Measurements from ENCODE around the gene SEPTIN3. TPM values are rescaled to one million over a fixed set of nuclear protein-coding genes. Genes with fewer than 3 reads are reported as not detected.
A peak's percentile ranks its signal among the peaks of the same experiment; 100 is the strongest.

SEPTIN3 gene
- polyA plus RNA-seq, 1 of the 3 experiments (the other 2 are of a cell fraction) = 0.35 TPM

DNA sequence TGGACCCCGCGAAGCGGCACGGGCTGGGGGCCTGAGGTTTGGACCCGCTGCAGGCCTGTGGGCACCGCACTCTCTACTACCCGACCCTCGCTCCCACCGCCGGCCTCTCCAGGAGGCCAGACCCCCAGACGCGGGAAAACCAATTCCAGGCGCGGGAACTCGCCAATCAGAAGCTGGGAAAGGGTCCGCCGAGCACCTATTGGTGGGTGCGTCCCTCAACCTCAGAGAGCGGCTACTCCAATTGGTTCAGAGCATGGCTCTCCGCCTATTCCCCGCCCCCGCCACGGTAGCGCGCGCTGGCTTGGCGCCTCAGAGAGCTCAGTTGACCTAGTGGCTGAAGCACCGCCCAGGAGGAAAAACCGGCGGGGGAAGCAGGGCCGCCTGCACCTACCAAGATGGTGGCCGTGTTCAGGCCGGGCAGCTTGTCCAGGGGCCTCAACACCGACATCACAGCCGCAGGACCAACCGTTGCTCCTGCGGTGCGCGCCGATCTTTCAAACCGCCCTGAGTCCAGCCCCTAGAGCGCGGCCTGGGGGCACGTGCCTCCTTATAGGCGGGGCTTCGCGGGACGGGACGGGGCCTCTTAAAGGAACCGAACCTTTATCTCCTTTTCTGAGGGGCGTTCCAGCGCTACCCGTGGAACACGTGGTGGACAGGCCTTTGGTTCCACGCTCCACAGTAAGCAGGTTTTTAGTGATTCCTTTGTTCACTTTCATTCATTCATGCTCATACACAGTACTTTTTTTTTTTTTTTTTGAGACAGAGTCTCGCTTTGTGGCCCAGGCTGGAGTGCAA, 22.4 kb upstream of the SEPTIN3 start, which contains the start of gene CENPM (continued):
- TF ChIP-seq REST (IDR thresholded peaks at IDR 0.05; ENCODE audit: low read depth, low read length) (no peak), JUND (IDR thresholded peaks at IDR 0.05) (no peak), SMC3 (IDR thresholded peaks at IDR 0.05; ENCODE audit: low read depth, low read length) (no peak), CTCF (IDR thresholded peaks at IDR 0.05) (no peak), FOXJ3 (CRISPR knock-in tag; IDR thresholded peaks at IDR 0.05) (no peak), RAD21 (IDR thresholded peaks at IDR 0.05; ENCODE audit: low read length) (no peak), GATA2 (CRISPR knock-in tag; IDR thresholded peaks at IDR 0.05) (no peak), SIN3A (IDR thresholded peaks at IDR 0.05; ENCODE audit: borderline replicate concordance, low read depth, low read length) (peak; percentile 51; the same call in 1 of the 2 replicates), FOXM1 (IDR thresholded peaks at IDR 0.05; ENCODE audit: low read depth) (no peak)
- TF ChIP-seq, protein P1, sequence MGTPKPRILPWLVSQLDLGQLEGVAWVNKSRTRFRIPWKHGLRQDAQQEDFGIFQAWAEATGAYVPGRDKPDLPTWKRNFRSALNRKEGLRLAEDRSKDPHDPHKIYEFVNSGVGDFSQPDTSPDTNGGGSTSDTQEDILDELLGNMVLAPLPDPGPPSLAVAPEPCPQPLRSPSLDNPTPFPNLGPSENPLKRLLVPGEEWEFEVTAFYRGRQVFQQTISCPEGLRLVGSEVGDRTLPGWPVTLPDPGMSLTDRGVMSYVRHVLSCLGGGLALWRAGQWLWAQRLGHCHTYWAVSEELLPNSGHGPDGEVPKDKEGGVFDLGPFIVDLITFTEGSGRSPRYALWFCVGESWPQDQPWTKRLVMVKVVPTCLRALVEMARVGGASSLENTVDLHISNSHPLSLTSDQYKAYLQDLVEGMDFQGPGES (IDR thresholded peaks at IDR 0.05; ENCODE audit: low read depth, low read length) = peak; percentile 38; the same call in 1 of the 2 replicates
- TF ChIP-seq, protein P2, sequence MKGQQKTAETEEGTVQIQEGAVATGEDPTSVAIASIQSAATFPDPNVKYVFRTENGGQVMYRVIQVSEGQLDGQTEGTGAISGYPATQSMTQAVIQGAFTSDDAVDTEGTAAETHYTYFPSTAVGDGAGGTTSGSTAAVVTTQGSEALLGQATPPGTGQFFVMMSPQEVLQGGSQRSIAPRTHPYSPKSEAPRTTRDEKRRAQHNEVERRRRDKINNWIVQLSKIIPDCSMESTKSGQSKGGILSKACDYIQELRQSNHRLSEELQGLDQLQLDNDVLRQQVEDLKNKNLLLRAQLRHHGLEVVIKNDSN (IDR thresholded peaks at IDR 0.05; ENCODE audit: borderline replicate concordance, low read depth) = peak; percentile 90
- TF ChIP-seq, protein P3, sequence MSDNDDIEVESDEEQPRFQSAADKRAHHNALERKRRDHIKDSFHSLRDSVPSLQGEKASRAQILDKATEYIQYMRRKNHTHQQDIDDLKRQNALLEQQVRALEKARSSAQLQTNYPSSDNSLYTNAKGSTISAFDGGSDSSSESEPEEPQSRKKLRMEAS (IDR thresholded peaks at IDR 0.05; ENCODE audit: low read depth) = 0 out of 2 replicates have a peak, but pooled peaks have one; percentile 72

Measured in SK-N-SH (cell line).